Raji (cell line): ENCODE results near the gene MDK.

Experiments
- POLR2A ChIP-seq: IDR thresholded peaks from 2 replicates; pipeline ENCODE4 v1.6.1; 2011; ENCODE audit warnings: low read depth, low read length, control low read depth; ENCODE audit not compliant: insufficient read depth

MDK gene

DNA sequence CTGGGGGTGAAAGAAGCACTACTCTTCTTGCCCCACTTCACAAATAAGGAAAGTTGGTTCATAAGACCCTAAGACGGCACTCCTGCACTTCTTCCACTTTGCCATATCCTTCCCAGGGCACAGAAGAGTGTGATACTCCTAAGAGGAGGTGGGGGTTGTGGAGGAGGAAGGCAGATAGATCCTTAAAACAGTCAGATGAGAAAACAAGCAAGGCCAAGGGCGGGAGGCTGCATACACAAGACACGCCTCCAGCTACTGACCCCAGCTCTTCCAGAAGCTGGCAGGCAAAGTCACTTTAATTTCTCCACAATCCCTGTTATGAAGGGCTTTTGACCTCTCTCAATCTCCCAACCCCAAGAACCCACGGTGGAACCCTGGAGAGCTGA is 11.8 kb downstream of the MDK start:
- no peak for TF ChIP-seq POLR2A

DNA sequence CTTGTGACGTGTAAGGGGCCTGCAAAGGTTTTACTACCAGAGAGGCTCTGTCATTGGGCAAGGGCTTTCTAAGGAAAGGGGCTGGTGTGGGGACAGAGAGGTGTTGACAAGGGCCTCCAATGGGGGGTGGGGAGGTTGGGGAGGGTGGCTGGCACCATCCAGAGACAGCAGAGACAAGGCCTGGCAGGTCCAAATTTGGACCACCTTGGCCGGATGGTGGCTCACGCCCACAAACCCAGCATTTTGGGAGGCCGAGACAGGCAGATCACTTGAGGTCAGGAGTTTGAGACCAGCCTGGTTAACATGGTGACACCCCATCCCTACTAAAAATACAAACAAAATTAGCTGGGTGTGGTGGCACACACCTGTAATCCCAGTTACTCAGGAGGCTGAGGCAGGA is 12.3 kb downstream of the MDK start:
- no peak for TF ChIP-seq POLR2A

DNA sequence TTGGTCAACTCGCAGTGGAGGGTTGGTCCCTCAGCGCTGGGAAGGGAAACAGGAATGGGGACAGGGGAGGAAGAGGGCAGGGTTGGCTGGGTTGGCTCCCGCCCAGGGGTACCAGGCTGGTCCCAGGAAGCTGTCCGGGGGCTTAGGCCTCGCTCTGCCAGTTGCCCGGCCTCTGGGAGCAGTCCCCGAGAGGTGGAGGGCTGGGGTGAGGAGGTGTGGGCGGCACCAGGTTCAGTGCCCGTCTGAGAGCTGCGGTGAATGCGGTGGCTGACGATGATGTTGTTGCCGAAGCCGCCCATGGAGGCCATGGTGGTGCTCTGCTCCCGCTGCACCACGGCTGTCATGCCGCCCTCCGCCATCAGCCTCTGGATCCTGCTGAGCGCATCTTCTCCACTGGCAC is 16.1 kb downstream of the MDK start:
- TF ChIP-seq POLR2A = no peak

DNA sequence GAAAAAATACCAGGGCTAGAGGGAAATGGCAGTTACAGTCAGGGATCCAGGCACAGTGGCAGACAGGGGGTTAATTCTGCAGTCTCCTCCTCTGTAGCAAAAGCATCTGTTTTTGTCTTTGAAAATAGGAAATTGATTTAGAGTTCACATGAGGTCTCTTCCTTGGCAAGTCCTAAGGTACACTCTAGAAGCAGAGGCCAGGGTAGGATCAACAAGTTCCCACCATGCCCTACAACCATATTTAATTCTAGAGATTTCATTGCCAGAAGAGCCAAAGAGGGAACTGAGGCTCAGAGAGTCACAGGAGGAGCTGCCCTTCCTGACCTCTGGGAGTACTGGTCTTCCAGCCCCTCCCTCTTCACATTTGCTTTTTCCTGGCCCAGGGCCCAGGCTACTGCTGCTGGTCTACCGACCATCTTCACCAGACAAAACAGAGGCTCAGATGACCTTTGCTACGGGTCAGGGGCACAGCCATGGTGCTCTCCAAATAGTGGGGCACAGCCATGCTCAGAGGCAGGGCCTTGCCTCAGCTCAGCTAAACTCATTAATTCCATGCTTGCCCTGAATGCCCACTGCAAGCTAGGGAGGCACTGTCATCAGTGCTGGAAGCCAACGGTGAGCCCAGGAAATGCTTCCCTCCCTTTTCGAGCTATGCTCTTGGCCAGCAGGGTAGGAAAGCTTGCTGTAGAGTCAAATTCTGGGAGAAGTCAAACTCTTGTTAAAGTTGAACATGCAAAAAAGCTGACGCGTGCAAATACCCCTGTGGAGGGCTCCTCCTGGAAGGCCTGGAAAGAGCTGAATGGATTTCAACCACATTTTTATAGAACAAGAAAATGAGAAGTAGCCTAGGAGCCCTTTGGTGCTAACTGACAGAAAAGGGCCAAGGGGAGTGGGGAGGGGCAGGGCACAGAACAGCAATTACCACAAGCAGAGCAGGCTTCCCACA is 21.8 kb downstream of the MDK start:
- TF ChIP-seq POLR2A = no peak

- no peak for TF ChIP-seq POLR2A
These were observed 23.1 kb downstream of the MDK start for GRCh38 chr11:46404476-46405017.

DNA sequence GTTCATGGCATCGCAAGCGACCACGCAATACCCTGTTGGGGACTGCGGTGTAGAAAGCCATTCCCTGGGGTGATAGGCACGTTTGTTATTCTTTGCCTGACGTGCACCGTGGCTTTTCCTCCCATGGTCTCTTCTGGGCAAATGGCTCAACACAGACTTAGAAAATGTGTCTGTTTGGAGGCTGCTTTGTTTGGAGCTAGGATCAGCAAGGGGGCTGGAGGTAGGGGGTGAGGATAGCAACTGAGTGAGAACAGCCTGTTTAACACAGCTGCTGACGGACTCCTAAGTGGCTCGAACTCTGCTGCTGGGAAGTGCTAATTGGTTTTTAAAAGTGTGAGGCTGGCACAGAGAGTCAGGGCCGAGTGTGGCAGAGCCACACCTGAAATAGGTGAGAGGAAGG is 26.2 kb downstream of the MDK start:
- no peak for TF ChIP-seq POLR2A

DNA sequence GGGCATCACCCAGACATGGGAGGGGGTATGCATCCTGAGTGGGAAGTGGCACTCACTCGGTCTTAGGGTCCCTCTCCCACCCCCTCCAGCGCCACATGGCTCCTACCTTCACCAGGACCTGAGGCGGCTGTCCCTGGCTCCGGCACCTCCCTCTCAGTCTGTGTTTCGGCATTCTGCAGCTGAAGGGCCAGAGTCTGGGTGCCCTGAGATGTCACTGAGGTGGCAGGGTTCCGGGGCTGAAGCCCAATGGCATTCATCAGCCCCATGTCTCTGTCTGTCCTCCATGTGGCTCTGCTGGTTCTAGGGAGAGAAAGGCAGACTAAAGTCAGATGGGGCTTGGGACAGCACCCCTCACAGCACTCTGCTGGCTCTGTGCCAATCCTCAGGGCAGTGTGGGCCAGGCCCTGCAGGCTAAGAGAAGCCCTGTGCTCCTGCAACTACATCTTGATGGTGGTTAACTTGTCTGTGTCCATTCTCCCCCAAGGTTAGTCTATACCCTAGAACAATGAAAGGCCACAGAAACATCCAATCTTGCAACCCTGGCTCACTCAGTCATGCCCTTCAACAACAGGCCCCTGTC is 27.0 kb downstream of the MDK start:
- no peak for TF ChIP-seq POLR2A

DNA sequence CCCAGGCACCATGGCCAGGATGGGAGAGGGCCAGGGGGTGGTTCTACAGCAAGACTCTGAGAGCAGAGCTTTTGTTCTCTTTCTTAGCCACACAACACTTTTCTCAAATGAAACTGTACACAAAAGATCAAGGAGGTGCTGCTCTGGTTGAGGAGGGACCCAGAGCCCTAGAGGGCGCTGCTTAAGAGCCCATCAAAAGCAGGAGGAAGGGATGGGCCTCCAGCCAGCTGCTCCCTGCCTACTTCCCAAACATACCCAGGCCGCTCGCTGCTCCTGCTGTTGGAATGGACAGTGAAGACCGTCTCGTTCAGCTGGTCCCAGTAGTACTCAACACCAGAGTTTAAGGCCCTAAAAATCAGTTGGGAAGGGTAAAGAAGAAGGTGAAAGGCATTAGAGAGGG is 28.6 kb downstream of the MDK start:
- TF ChIP-seq POLR2A = no peak

DNA sequence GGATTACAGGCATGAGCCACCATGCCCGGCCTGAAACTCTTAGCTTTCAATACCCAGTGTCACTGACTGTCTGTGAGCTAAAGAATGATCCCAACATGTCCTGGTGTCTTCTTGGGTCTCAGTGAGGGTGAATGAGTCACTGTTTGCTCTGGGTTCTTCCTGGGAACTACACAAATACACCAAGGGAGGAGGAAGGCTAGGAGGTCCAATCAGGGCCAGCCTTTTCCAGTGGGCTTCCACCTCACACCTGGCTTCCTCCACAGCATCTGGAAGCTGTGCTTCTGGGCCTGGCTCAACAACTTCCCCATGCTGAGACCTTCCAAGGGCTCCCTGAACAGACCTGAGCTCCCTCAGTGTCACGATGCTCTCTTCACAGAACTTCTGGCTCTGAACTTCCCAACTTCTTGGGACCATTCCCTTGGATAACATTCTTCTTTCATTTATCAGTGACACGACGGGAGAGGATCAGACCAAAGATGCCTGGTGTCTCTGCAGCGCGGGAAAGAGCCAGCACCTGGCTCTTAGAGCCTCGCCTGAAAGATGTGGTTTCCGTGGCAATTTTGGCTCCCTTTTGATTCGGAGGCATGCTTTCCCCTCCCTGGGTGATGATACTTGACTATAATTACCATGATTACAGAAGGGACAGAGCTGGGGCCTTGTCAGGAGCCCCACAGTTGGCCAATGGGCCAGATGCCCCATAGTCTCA is 32.4 kb downstream of the MDK start:
- TF ChIP-seq POLR2A = no peak

- no peak for TF ChIP-seq POLR2A
These were observed 33.0 kb downstream of the MDK start for GRCh38 chr11:46414466-46414796.

GRCh38 chr11:46414879-46415278 is 33.4 kb downstream of the MDK start:
- TF ChIP-seq POLR2A = no peak

- TF ChIP-seq POLR2A = no peak
These were observed 36.2 kb downstream of the MDK start for GRCh38 chr11:46417711-46418110.

DNA sequence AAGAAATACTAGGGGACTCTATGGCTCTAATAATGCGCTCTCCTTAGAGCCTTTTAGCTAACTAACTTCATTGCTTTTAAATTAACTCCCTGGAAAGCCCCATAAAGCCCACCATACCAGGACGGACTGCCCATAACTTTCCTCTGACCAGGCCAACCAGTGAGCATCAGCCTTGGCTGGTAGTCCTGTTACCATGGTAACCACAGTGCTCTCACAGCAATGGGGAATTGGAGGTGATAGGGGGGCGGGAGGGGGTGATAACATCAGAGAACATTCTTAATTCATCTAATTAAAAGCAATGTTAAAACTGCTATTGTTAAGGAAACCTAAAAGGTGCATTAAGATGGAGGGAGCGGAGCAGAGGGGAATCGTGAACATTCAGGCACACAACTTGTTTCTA is 37.3 kb downstream of the MDK start:
- no peak for TF ChIP-seq POLR2A

DNA sequence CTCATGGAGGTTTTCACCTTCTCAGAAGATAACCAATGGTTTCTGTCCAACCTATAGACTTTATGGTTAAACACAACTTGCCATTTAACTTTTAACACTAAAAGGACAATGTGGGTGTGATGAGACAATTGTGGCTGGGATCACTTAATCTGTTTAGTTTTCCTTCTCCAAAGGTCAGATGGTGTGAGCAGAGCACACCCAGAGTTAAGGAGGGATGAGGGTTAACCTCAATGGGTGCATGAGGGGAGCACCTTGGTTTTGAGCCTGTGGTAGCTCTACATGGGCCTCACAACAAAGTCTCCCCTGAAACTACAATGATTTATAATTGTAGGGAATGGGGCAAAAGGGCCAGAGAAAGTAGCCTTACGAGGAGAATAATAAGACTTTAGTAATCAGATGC is 39.0 kb downstream of the MDK start:
- TF ChIP-seq POLR2A = no peak

- TF ChIP-seq POLR2A = no peak
These were observed 39.9 kb downstream of the MDK start for GRCh38 chr11:46421257-46421880.

DNA sequence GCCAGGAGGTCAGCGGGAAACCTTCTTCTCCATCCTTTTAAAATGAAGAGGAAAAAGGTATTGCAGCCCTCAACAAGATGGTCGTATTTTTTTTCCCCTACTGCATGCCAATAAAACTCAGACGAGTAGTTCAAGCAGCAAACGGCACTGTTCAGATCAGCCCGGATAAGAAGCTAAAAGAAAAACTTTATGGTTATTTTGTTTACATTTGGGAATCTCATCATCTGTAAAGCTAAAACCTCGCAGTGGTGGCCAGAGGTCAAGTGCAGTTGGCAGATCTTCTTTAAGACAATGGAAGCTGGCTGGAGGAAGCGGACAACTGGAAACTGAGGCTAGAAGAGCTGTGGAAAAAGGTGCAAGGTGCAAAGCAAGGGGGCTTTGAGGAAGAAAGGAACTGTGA is 41.1 kb downstream of the MDK start:
- no peak for TF ChIP-seq POLR2A
